Subcutaneous abdominal adipose tissue (tissue), 5 donors: ENCODE data around the gene SMARCD2.

Source experiments
- H3K27ac ChIP-seq: one replicate; pipeline ENCODE4 v1.7.0; 2013; ENCODE audit warnings: low read depth, mild to moderate bottlenecking, inconsistent platforms, low read length, moderate library complexity
- H3K27me3 ChIP-seq, 5 donors: one replicate each; pipeline ENCODE4 v1.7.0; 2013; ENCODE audit warnings: low read length in 5 of 5, inconsistent platforms in 1 of 5; ENCODE audit not compliant: control insufficient read depth in 5 of 5, insufficient read depth in 4 of 5
- H3K36me3 ChIP-seq, 5 donors: one replicate each; pipeline ENCODE4 v1.7.0; 2013; ENCODE audit warnings: low read length in 5 of 5; ENCODE audit not compliant: control insufficient read depth in 5 of 5, insufficient read depth in 5 of 5
- H3K4me1 ChIP-seq, 5 donors: one replicate each; pipeline ENCODE4 v1.7.0; 2013; ENCODE audit warnings: low read length in 5 of 5, mild to moderate bottlenecking in 3 of 5, moderate library complexity in 1 of 5; ENCODE audit not compliant: control insufficient read depth in 5 of 5, insufficient read depth in 5 of 5
- H3K4me3 ChIP-seq, 5 donors: one replicate each; pipeline ENCODE4 v1.7.0; 2013; ENCODE audit warnings: low read length in 5 of 5, low read depth in 1 of 5
- H3K9ac ChIP-seq, 5 donors: one replicate each; pipeline ENCODE4 v1.7.0; 2013; ENCODE audit warnings: low read length in 5 of 5, mild to moderate bottlenecking in 4 of 5, moderate library complexity in 3 of 5
- H3K9me3 ChIP-seq, 5 donors: one replicate each; pipeline ENCODE4 v1.7.0; 2013; ENCODE audit warnings: low read length in 5 of 5; ENCODE audit not compliant: control insufficient read depth in 5 of 5
- donor health status: healthy.
- donor health status: healthy.
- donor health status: healthy.
- donor health status: healthy.
- donor health status: healthy.

Gene SMARCD2

GRCh38 chr17:63826468-63827001 is 15.9 kb downstream of the SMARCD2 start:
- Histone ChIP-seq H3K27me3 (no peaks in the 10 kb centered on the region), H3K36me3 (peaks cover 10 to 69% (median 67%) of the 10 kb centered on the region in 5 donors), H3K27ac (peak overlapping the region; percentile 97), H3K9me3 (no peaks in the 10 kb centered on the region), H3K4me3 (peak overlapping the region; percentile 87 to 98 (median 93)), H3K4me1 (peaks cover 12 to 31% (median 24%) of the 10 kb centered on the region in 5 donors), H3K9ac (peak overlapping the region; percentile 70 to 89 (median 85))

- Histone ChIP-seq H3K36me3 (peaks cover 15 to 68% (median 65%) of the 10 kb centered on the region in 5 donors), H3K27ac (no peak overlapping the region), H3K9ac (no peak overlapping the region), H3K27me3 (no peaks in the 10 kb centered on the region), H3K4me1 (peaks cover 12 to 33% (median 31%) of the 10 kb centered on the region in 5 donors), H3K4me3 (no peak overlapping the region), H3K9me3 (no peaks in the 10 kb centered on the region)
Measured at GRCh38 chr17:63824362-63824761, 18.1 kb downstream of the SMARCD2 start.

- peaks cover 12 to 34% (median 28%) of the 10 kb centered on the region in 5 donors for H3K4me1 ChIP-seq
- peaks cover 20 to 69% (median 67%) of the 10 kb centered on the region in 5 donors for H3K36me3 ChIP-seq
- H3K9ac ChIP-seq, result no peak overlapping the region
- no peak overlapping the region for H3K27ac ChIP-seq
- H3K27me3 ChIP-seq, result no peaks in the 10 kb centered on the region
- H3K4me3 ChIP-seq, result no peak overlapping the region
- no peaks in the 10 kb centered on the region for H3K9me3 ChIP-seq
Measured at GRCh38 chr17:63823659-63824331, 18.7 kb downstream of the SMARCD2 start.

- H3K36me3 ChIP-seq, result peaks cover 25 to 81% (median 80%) of the 10 kb centered on the region in 5 donors
- no peak overlapping the region for H3K9ac ChIP-seq
- H3K27me3 ChIP-seq, result no peaks in the 10 kb centered on the region
- H3K4me1 ChIP-seq, result peaks cover 4 to 22% (median 15%) of the 10 kb centered on the region in 5 donors
- no peak overlapping the region for H3K27ac ChIP-seq
- no peak overlapping the region for H3K4me3 ChIP-seq
- H3K9me3 ChIP-seq, result no peaks in the 10 kb centered on the region
Measured at GRCh38 chr17:63822537-63822936, 19.9 kb downstream of the SMARCD2 start.

GRCh38 chr17:63821804-63822203 is 20.7 kb downstream of the SMARCD2 start:
- Histone ChIP-seq H3K27me3 (no peaks in the 10 kb centered on the region), H3K4me1 (peaks cover 4 to 22% (median 15%) of the 10 kb centered on the region in 5 donors), H3K36me3 (peaks cover 31 to 89% (median 87%) of the 10 kb centered on the region in 5 donors), H3K4me3 (no peak overlapping the region), H3K9ac (no peak overlapping the region), H3K27ac (no peak overlapping the region), H3K9me3 (no peaks in the 10 kb centered on the region)

- Histone ChIP-seq H3K4me3 (no peak overlapping the region), H3K27me3 (no peaks in the 10 kb centered on the region), H3K36me3 (peaks cover 38 to 96% (median 95%) of the 10 kb centered on the region in 5 donors), H3K9ac (no peak overlapping the region), H3K4me1 (peaks cover under 1 to 16% (median 9%) of the 10 kb centered on the region in 5 donors), H3K27ac (no peak overlapping the region), H3K9me3 (no peaks in the 10 kb centered on the region)
Measured at GRCh38 chr17:63820963-63821561, 21.4 kb downstream of the SMARCD2 start.

- Histone ChIP-seq H3K27ac (peak overlapping the region; percentile 0), H3K4me1 (peaks cover 0 to 10% (median 0%) of the 10 kb centered on the region in 5 donors), H3K36me3 (peaks cover 46 to 98% (median 97%) of the 10 kb centered on the region in 5 donors), H3K9me3 (no peaks in the 10 kb centered on the region), H3K4me3 (no peak overlapping the region), H3K27me3 (no peaks in the 10 kb centered on the region), H3K9ac (peak overlapping the region in 1 of 5 donors; percentile 18)
Measured at GRCh38 chr17:63819585-63820537, 22.6 kb downstream of the SMARCD2 start.

- no peak overlapping the region for H3K4me3 ChIP-seq
- H3K27me3 ChIP-seq, result no peaks in the 10 kb centered on the region
- peaks cover 47 to 98% (median 96%) of the 10 kb centered on the region in 5 donors for H3K36me3 ChIP-seq
- peak overlapping the region in 1 of 5 donors; percentile 18 for H3K9ac ChIP-seq
- H3K27ac ChIP-seq, result peak overlapping the region; percentile 0
- no peaks in the 10 kb centered on the region for H3K9me3 ChIP-seq
- H3K4me1 ChIP-seq, result peaks cover 0 to 10% (median 0%) of the 10 kb centered on the region in 5 donors
Measured at GRCh38 chr17:63819131-63819530, 23.4 kb downstream of the SMARCD2 start.

- Histone ChIP-seq H3K27me3 (no peaks in the 10 kb centered on the region), H3K9ac (no peak overlapping the region), H3K27ac (no peak overlapping the region), H3K4me3 (no peak overlapping the region), H3K36me3 (peaks cover 48 to 99% (median 97%) of the 10 kb centered on the region in 5 donors), H3K9me3 (no peaks in the 10 kb centered on the region), H3K4me1 (peaks cover 0 to 10% (median 0%) of the 10 kb centered on the region in 5 donors)
Measured at GRCh38 chr17:63817736-63818385, 24.6 kb downstream of the SMARCD2 start.
